HCT116 (cell line): ENCODE measurements around the gene NELFB. TPM values are rescaled to one million over a fixed set of nuclear protein-coding genes. Genes with fewer than 3 reads are reported as not detected.

Experiments
- ATAC-seq: fragments of 200-7000 bp; cut with Tn5 transposase; 2 replicates; pipeline ENCODE4 v1.9.1; 2020; ENCODE audit warnings: mild to moderate bottlenecking, moderate library complexity
- BruUV-seq: library from RNA; stranded (reverse); fragments of 400-500 nt; replicated peaks from 2 replicates; lab custom pipeline; 2021; lab: Mats Ljungman, UMichigan
- CTCF ChIA-PET: fragments of 300-600 bp; sonication (Branson Sonifier 250); formaldehyde crosslinking; loops from one replicate; lab custom pipeline; 2021; ENCODE audit warnings: antibody characterized with exemption; lab: Charles Lee
- POLR2A ChIA-PET: fragments of 300-600, 350-600 bp; sonication (Branson Sonifier 250); formaldehyde crosslinking; loops from one replicate; lab custom pipeline; 2021; ENCODE audit warnings: antibody characterized with exemption; lab: Charles Lee
- RAD21 ChIA-PET, 2 experiments: fragments of 300-600 bp; sonication (Branson Sonifier 250); formaldehyde crosslinking; loops; one replicate each; lab custom pipeline; 2023; ENCODE audit warnings: low total read pairs in 2 of 2; ENCODE audit not compliant: uncharacterized antibody in 2 of 2, unreplicated experiment in 2 of 2, low non-redundant PET in 1 of 2; lab: Charles Lee
- DNase-seq: peaks from one replicate; pipeline ENCODE4 v3.0.0-alpha.2; 2010; ENCODE audit warnings: low read depth, low spot score
- H2AFZ ChIP-seq: fragments of 200-600 bp; shearing (Covaris generic), sonication (generic); 2 replicates; pipeline ENCODE4 v1.6.1; 2017; ENCODE audit warnings: low read depth, mixed run types, mixed read lengths, antibody characterized with exemption, low read length; ENCODE audit not compliant: poor library complexity, severe bottlenecking
- H3K27ac ChIP-seq: 2 replicates; pipeline ENCODE4 v1.5.1; 2012; ENCODE audit warnings: low read depth, low read length
- H3K27me3 ChIP-seq: fragments of 200-600 bp; sonication (generic); 2 replicates; pipeline ENCODE4 v1.6.1; 2016; ENCODE audit warnings: mixed run types, low read length, mixed read lengths; ENCODE audit not compliant: insufficient read depth
- H3K36me3 ChIP-seq, 2 experiments: fragments of 200-500 bp in 1 of 2; fragments of 200-600 bp in 1 of 2; sonication (Bioruptor generic) in 1 of 2; sonication (generic) in 1 of 2; 2 replicates each; pipeline versions ENCODE4 v1.5.1 to v1.6.1; 2014 to 2016; ENCODE audit warnings: low read length in 2 of 2, inconsistent platforms in 1 of 2, mixed read lengths in 1 of 2, mixed run types in 1 of 2; ENCODE audit not compliant: insufficient read depth in 2 of 2, control insufficient read depth in 1 of 2
- H3K4me1 ChIP-seq, 2 experiments: fragments of 200-600 bp in 1 of 2; sonication (generic) in 1 of 2; 2 replicates each; pipeline versions ENCODE4 v1.5.1 to v1.6.1; 2012 to 2017; ENCODE audit warnings: low read length in 2 of 2, inconsistent platforms in 1 of 2, mild to moderate bottlenecking in 1 of 2, mixed read lengths in 1 of 2, mixed run types in 1 of 2, moderate library complexity in 1 of 2; ENCODE audit not compliant: insufficient read depth in 2 of 2, control insufficient read depth in 1 of 2
- H3K4me2 ChIP-seq: fragments of 200-600 bp; sonication (generic); 2 replicates; pipeline ENCODE4 v1.6.1; 2017; ENCODE audit warnings: mixed run types, low read length, mixed read lengths
- H3K4me3 ChIP-seq, 2 experiments: fragments of 200-600 bp in 1 of 2; sonication (generic) in 1 of 2; replicated peaks in 1 of 2; 2 replicates each; pipeline ENCODE4 v1.5.1; 2011 to 2016; ENCODE audit warnings: low read length in 2 of 2, control low read depth in 1 of 2, low read depth in 1 of 2, mild to moderate bottlenecking in 1 of 2, mixed read lengths in 1 of 2, mixed run types in 1 of 2
- H3K79me2 ChIP-seq: fragments of 200-600 bp; sonication (generic); 2 replicates; pipeline ENCODE4 v1.6.1; 2017; ENCODE audit warnings: mild to moderate bottlenecking, mixed run types, low read length, moderate library complexity, mixed read lengths; ENCODE audit not compliant: insufficient read depth
- H3K9ac ChIP-seq: fragments of 200-600 bp; sonication (generic); 2 replicates; pipeline ENCODE4 v1.6.1; 2016; ENCODE audit warnings: low read length, mixed read lengths
- H3K9me2 ChIP-seq: fragments of 200-600 bp; sonication (generic), shearing (Covaris generic); 2 replicates; pipeline ENCODE4 v1.6.1; 2017; ENCODE audit warnings: mixed run types, mild to moderate bottlenecking, moderate library complexity; ENCODE audit not compliant: insufficient read depth
- H3K9me3 ChIP-seq, 2 experiments: fragments of 200-500 bp in 1 of 2; fragments of 200-600 bp in 1 of 2; sonication (Bioruptor generic) in 1 of 2; sonication (generic) in 1 of 2; 2 replicates each; pipeline ENCODE4 v1.6.1; 2014 to 2017; ENCODE audit warnings: low read length in 2 of 2, mixed read lengths in 2 of 2, inconsistent platforms in 1 of 2, low read depth in 1 of 2, mild to moderate bottlenecking in 1 of 2, mixed run types in 1 of 2, moderate library complexity in 1 of 2; ENCODE audit not compliant: control insufficient read depth in 1 of 2, insufficient read depth in 1 of 2
- H4K20me1 ChIP-seq: fragments of 200-600 bp; sonication (generic), shearing (Covaris generic); 2 replicates; pipeline ENCODE4 v1.6.1; 2017; ENCODE audit warnings: mixed run types, mild to moderate bottlenecking, moderate library complexity; ENCODE audit not compliant: insufficient read depth
- CBX3 ChIP-seq: IDR thresholded peaks from 2 replicates; pipeline ENCODE4 v1.6.1; 2012; ENCODE audit warnings: low read depth
- CEBPB ChIP-seq: IDR thresholded peaks from 2 replicates; pipeline ENCODE4 v1.6.1; 2012; ENCODE audit warnings: low read depth
- EGR1 ChIP-seq: IDR thresholded peaks from 2 replicates; pipeline ENCODE4 v1.6.1; 2012; ENCODE audit warnings: low read depth
- ELF1 ChIP-seq: IDR thresholded peaks from 2 replicates; pipeline ENCODE4 v1.6.1; 2012; ENCODE audit warnings: low read depth, borderline replicate concordance
- EZH2phosphoT487 ChIP-seq: fragments of 200-600 bp; IDR thresholded peaks from 2 replicates; pipeline ENCODE4 v1.6.1; 2018; ENCODE audit warnings: antibody characterized with exemption, borderline replicate concordance
- FOSL1 ChIP-seq: IDR thresholded peaks from 2 replicates; pipeline ENCODE4 v1.6.1; 2012; ENCODE audit warnings: low read depth
- JUND ChIP-seq: IDR thresholded peaks from 2 replicates; pipeline ENCODE4 v1.6.1; 2012
- POLR2A ChIP-seq: IDR thresholded peaks from 2 replicates; pipeline ENCODE4 v1.7.0; 2011; ENCODE audit warnings: borderline replicate concordance; ENCODE audit not compliant: insufficient read depth, insufficient read length; ENCODE audit errors: extremely low read depth
- POLR2AphosphoS5 ChIP-seq: IDR thresholded peaks from 2 replicates; pipeline ENCODE4 v1.6.1; 2011; ENCODE audit warnings: mild to moderate bottlenecking, low read depth, low read length, moderate library complexity
- RAD21 ChIP-seq: IDR thresholded peaks from 2 replicates; pipeline ENCODE4 v1.6.1; 2012; ENCODE audit warnings: low read depth, mild to moderate bottlenecking
- SIN3A ChIP-seq: IDR thresholded peaks from 2 replicates; pipeline ENCODE4 v1.6.1; 2012; ENCODE audit warnings: low read depth
- SP1 ChIP-seq: IDR thresholded peaks from 2 replicates; pipeline ENCODE4 v1.6.1; 2012; ENCODE audit warnings: low read depth
- TCF7L2 ChIP-seq: IDR thresholded peaks from 2 replicates; pipeline ENCODE4 v1.7.0; 2011; ENCODE audit warnings: borderline replicate concordance, inconsistent platforms; ENCODE audit not compliant: insufficient read depth, insufficient read length; ENCODE audit errors: extremely low read depth
- YY1 ChIP-seq: IDR thresholded peaks from 2 replicates; pipeline ENCODE4 v1.6.1; 2011; ENCODE audit warnings: low read length, low read depth, moderate library complexity, mild to moderate bottlenecking; ENCODE audit not compliant: insufficient replicate concordance; ENCODE audit errors: extremely low read depth
- ZFX ChIP-seq: fragments of 450-650 bp; IDR thresholded peaks from 2 replicates; pipeline ENCODE4 v1.6.1; 2017
- ZNF274 ChIP-seq: fragments of 200-500 bp; sonication (Bioruptor generic); IDR thresholded peaks from 2 replicates; pipeline ENCODE4 v1.6.1; 2014; ENCODE audit warnings: mild to moderate bottlenecking, low read depth, low read length, inconsistent platforms
- intact Hi-C: fragments of 100-400 bp; cut with micrococcal nuclease; formaldehyde crosslinking; loops from 2 replicates; pipeline ENCODE4 v1.10.0; 2022
- total RNA-seq: library from RNA; stranded (reverse); gene quantifications from one replicate; pipeline ENCODE4 v1.2.1, GENCODE V29; 2021; ENCODE audit not compliant: unreplicated experiment
- TF ChIP-seq, protein P1 (sequence below): IDR thresholded peaks from 2 replicates; pipeline ENCODE4 v1.6.1; 2011; ENCODE audit warnings: mild to moderate bottlenecking, low read length, moderate library complexity; ENCODE audit not compliant: insufficient replicate concordance; ENCODE audit errors: extremely low read depth
- TF ChIP-seq, protein P2 (sequence below): IDR thresholded peaks from 2 replicates; pipeline ENCODE4 v1.6.1; 2012
- TF ChIP-seq, protein P3 (sequence below), 3 experiments: fragments of 200-600 bp in 1 of 3; sonication (generic) in 1 of 3; IDR thresholded peaks in 2 of 3; conservative IDR thresholded peaks in 1 of 3; 2 replicates each; pipeline ENCODE4 v1.5.1; 2012 to 2017; ENCODE audit warnings: low read depth in 2 of 3, low read length in 2 of 3, antibody characterized with exemption in 1 of 3, borderline replicate concordance in 1 of 3, control low read depth in 1 of 3, mild to moderate bottlenecking in 1 of 3, mixed read lengths in 1 of 3, mixed run types in 1 of 3, moderate library complexity in 1 of 3; ENCODE audit not compliant: insufficient read depth in 1 of 3
- TF ChIP-seq, protein P4 (sequence below): IDR thresholded peaks from 2 replicates; pipeline ENCODE4 v1.6.1; 2012; ENCODE audit warnings: low read depth

NELFB gene
- total RNA-seq, 1 experiment from 2014 or later: 86.4 TPM

DNA sequence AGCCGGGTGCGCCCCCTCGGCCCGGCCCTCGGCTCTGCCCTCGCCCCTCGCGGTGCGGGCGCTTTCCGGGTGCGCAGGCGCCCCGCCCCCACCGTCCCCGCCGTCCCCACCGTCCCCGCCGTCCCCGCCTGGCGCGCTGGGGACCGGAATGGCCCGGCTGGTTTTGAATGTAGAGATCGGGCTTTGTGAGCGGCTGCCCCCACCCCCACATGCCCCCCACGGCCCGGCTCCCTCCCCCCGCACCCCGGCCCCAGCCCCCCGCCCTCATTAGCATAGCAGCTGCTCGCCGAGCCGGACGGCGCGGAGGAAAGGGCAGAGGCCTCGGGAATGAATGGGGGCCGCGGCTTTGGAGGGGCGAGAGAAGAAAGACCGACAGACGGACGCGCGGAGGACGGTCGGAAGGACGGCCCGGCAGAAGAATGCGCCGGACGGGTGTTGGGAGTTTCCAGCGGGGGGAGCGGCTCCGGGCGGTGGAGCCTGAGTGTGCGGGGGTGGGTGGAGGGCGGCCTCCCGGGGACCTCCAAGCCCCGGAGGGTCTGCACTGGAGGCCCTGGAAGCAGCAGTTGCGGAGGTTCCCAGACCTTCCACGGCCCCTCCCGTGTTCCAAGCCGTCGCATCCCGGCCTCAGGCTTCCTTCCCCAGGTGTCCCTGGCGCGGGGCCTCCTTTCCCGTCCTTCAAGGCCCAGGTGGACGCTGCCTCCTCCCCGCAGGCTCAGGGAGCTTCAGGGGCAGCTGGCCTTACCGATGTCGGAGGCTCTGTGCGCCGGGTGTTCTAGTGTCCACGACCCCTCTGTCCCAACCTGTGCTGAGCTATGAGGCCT, 40.9 kb downstream of the NELFB start:
- Histone ChIP-seq H2AFZ (no peak overlapping the region), H3K4me2 (peak overlapping the region; percentile 80), H3K27me3 (no peaks in the 10 kb centered on the region), H3K4me3 (peak overlapping the region; percentile 42 to 51), H3K27ac (peak overlapping the region; percentile 47; the same call in 1 of the 2 replicates), H3K9me3 (no peaks in the 10 kb centered on the region), H3K9me2 (no peaks in the 10 kb centered on the region), H3K79me2 (peaks cover 13% of the 10 kb centered on the region), H3K36me3 (no peaks in the 10 kb centered on the region), H3K9ac (peak overlapping the region; percentile 46), H4K20me1 (peaks cover 2% of the 10 kb centered on the region; the same call in 1 of the 2 replicates), H3K4me1 (peaks cover 26 to 58% of the 10 kb centered on the region in 2 experiments)
- CTCF ChIA-PET: no interaction called here
- TF ChIP-seq JUND (no peak), YY1 (no peak), POLR2AphosphoS5 (no peak), ZNF274 (no peak), SIN3A (no peak), SP1 (no peak), CEBPB (no peak), RAD21 (no peak), ZFX (no peak), EZH2phosphoT487 (no peak), EGR1 (no peak), POLR2A (no peak), ELF1 (no peak), FOSL1 (no peak), TCF7L2 (no peak), CBX3 (no peak)
- TF ChIP-seq, protein P1, sequence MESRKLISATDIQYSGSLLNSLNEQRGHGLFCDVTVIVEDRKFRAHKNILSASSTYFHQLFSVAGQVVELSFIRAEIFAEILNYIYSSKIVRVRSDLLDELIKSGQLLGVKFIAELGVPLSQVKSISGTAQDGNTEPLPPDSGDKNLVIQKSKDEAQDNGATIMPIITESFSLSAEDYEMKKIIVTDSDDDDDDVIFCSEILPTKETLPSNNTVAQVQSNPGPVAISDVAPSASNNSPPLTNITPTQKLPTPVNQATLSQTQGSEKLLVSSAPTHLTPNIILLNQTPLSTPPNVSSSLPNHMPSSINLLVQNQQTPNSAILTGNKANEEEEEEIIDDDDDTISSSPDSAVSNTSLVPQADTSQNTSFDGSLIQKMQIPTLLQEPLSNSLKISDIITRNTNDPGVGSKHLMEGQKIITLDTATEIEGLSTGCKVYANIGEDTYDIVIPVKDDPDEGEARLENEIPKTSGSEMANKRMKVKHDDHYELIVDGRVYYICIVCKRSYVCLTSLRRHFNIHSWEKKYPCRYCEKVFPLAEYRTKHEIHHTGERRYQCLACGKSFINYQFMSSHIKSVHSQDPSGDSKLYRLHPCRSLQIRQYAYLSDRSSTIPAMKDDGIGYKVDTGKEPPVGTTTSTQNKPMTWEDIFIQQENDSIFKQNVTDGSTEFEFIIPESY: no peak
- TF ChIP-seq, protein P2, sequence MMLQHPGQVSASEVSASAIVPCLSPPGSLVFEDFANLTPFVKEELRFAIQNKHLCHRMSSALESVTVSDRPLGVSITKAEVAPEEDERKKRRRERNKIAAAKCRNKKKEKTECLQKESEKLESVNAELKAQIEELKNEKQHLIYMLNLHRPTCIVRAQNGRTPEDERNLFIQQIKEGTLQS: no peak
- TF ChIP-seq, protein P3, sequence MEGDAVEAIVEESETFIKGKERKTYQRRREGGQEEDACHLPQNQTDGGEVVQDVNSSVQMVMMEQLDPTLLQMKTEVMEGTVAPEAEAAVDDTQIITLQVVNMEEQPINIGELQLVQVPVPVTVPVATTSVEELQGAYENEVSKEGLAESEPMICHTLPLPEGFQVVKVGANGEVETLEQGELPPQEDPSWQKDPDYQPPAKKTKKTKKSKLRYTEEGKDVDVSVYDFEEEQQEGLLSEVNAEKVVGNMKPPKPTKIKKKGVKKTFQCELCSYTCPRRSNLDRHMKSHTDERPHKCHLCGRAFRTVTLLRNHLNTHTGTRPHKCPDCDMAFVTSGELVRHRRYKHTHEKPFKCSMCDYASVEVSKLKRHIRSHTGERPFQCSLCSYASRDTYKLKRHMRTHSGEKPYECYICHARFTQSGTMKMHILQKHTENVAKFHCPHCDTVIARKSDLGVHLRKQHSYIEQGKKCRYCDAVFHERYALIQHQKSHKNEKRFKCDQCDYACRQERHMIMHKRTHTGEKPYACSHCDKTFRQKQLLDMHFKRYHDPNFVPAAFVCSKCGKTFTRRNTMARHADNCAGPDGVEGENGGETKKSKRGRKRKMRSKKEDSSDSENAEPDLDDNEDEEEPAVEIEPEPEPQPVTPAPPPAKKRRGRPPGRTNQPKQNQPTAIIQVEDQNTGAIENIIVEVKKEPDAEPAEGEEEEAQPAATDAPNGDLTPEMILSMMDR (IDR thresholded peaks at IDR 0.05 in 2 of 3, conservative IDR thresholded peaks at IDR 0.05 in 1 of 3; ENCODE audit: borderline replicate concordance in 1 of 3, insufficient read depth in 1 of 3, low read depth in 2 of 3, low read length in 2 of 3): no peak
- TF ChIP-seq, protein P4, sequence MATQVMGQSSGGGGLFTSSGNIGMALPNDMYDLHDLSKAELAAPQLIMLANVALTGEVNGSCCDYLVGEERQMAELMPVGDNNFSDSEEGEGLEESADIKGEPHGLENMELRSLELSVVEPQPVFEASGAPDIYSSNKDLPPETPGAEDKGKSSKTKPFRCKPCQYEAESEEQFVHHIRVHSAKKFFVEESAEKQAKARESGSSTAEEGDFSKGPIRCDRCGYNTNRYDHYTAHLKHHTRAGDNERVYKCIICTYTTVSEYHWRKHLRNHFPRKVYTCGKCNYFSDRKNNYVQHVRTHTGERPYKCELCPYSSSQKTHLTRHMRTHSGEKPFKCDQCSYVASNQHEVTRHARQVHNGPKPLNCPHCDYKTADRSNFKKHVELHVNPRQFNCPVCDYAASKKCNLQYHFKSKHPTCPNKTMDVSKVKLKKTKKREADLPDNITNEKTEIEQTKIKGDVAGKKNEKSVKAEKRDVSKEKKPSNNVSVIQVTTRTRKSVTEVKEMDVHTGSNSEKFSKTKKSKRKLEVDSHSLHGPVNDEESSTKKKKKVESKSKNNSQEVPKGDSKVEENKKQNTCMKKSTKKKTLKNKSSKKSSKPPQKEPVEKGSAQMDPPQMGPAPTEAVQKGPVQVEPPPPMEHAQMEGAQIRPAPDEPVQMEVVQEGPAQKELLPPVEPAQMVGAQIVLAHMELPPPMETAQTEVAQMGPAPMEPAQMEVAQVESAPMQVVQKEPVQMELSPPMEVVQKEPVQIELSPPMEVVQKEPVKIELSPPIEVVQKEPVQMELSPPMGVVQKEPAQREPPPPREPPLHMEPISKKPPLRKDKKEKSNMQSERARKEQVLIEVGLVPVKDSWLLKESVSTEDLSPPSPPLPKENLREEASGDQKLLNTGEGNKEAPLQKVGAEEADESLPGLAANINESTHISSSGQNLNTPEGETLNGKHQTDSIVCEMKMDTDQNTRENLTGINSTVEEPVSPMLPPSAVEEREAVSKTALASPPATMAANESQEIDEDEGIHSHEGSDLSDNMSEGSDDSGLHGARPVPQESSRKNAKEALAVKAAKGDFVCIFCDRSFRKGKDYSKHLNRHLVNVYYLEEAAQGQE: no peak
- intact Hi-C loops: loop anchor here (2.0 kb wide), 1 partner anchor 149 kb away; no protein-coding TSS in a partner anchor
- POLR2A ChIA-PET: no interaction called here
- DNase-seq: no peak
- BruUV-seq: no TSS peak
- ATAC-seq: peak; percentile 41
- RAD21 ChIA-PET: no interaction called here
